Parathyroid adenoma (tissue), 2 donors: Measurements from ENCODE around the gene C1orf35.

Source experiments
- H2AFZ ChIP-seq: fragments of 300-600 bp; sonication (generic); one replicate; pipeline ENCODE4 v1.7.0; 2017; ENCODE audit warnings: antibody characterized with exemption, mild to moderate bottlenecking
- H3K27ac ChIP-seq: fragments of 300-600 bp; sonication (generic); one replicate; pipeline ENCODE4 v1.7.0; 2017
- H3K27me3 ChIP-seq: fragments of 300-600 bp; sonication (generic); one replicate; pipeline ENCODE4 v1.7.0; 2017; ENCODE audit warnings: low read length; ENCODE audit not compliant: control insufficient read depth, insufficient read depth
- H3K36me3 ChIP-seq: fragments of 300-600 bp; sonication (generic); one replicate; pipeline ENCODE4 v1.7.0; 2017; ENCODE audit warnings: low read length; ENCODE audit not compliant: control insufficient read depth, insufficient read depth
- H3K4me1 ChIP-seq: fragments of 300-600 bp; sonication (generic); one replicate; pipeline ENCODE4 v1.7.0; 2017; ENCODE audit warnings: control low read depth
- H3K4me2 ChIP-seq: fragments of 300-600 bp; sonication (generic); one replicate; pipeline ENCODE4 v1.7.0; 2017; ENCODE audit warnings: low read length
- H3K4me3 ChIP-seq: fragments of 300-600 bp; sonication (generic); one replicate; pipeline ENCODE4 v1.7.0; 2017; ENCODE audit warnings: low read depth, low read length
- H3K79me2 ChIP-seq: fragments of 300-600 bp; sonication (generic); one replicate; pipeline ENCODE4 v1.7.0; 2017; ENCODE audit warnings: control low read depth
- H3K9ac ChIP-seq: fragments of 300-600 bp; sonication (generic); one replicate; pipeline ENCODE4 v1.7.0; 2017; ENCODE audit warnings: mild to moderate bottlenecking
- H3K9me3 ChIP-seq: fragments of 300-600 bp; sonication (generic); one replicate; pipeline ENCODE4 v1.7.0; 2017; ENCODE audit warnings: low read length; ENCODE audit not compliant: control insufficient read depth
- CTCF ChIP-seq: fragments of 300-600 bp; sonication (generic); IDR thresholded peaks from one replicate; pipeline ENCODE4 v1.7.0; 2017; ENCODE audit warnings: antibody characterized with exemption, mild to moderate bottlenecking
- donor health status: primary hyperparathyroidism.

C1orf35 gene

GRCh38 chr1:228093050-228093906 lies 9.8 kb downstream of the C1orf35 start:
- Histone ChIP-seq H3K36me3 (no peaks in the 10 kb centered on the region), H3K4me2 (no peak overlapping the region), H3K27ac (no peak overlapping the region), H2AFZ (no peak overlapping the region), H3K27me3 (no peaks in the 10 kb centered on the region), H3K9me3 (no peaks in the 10 kb centered on the region), H3K4me1 (peaks cover 21% of the 10 kb centered on the region), H3K4me3 (no peak overlapping the region), H3K9ac (no peak overlapping the region), H3K79me2 (peaks cover 80% of the 10 kb centered on the region)
- no peak for TF ChIP-seq CTCF

- Histone ChIP-seq H3K4me3 (no peak overlapping the region), H3K36me3 (no peaks in the 10 kb centered on the region), H3K4me2 (peak overlapping the region; percentile 16), H3K9me3 (no peaks in the 10 kb centered on the region), H3K27me3 (no peaks in the 10 kb centered on the region), H3K4me1 (peaks cover 25% of the 10 kb centered on the region), H2AFZ (no peak overlapping the region), H3K79me2 (peaks cover 88% of the 10 kb centered on the region), H3K9ac (no peak overlapping the region), H3K27ac (no peak overlapping the region)
- TF ChIP-seq CTCF: no peak
These were observed 10.6 kb downstream of the C1orf35 start for GRCh38 chr1:228092342-228093049.

GRCh38 chr1:228091084-228091483 lies 12.0 kb downstream of the C1orf35 start:
- no peak overlapping the region for H3K9ac ChIP-seq
- H3K4me1 ChIP-seq: peaks cover 29% of the 10 kb centered on the region

GRCh38 chr1:228090613-228091081 lies 12.5 kb downstream of the C1orf35 start:
- H3K4me3 ChIP-seq: no peak overlapping the region
- no peaks in the 10 kb centered on the region for H3K27me3 ChIP-seq
- no peak overlapping the region for H3K9ac ChIP-seq
- no peak overlapping the region for H3K4me2 ChIP-seq
- peaks cover 32% of the 10 kb centered on the region for H3K4me1 ChIP-seq
- H3K27ac ChIP-seq: no peak overlapping the region
- H2AFZ ChIP-seq: no peak overlapping the region
- H3K9me3 ChIP-seq: no peaks in the 10 kb centered on the region
- peaks cover 95% of the 10 kb centered on the region for H3K79me2 ChIP-seq
- no peak for TF ChIP-seq CTCF
- H3K36me3 ChIP-seq: no peaks in the 10 kb centered on the region

More at GRCh38 chr1:228091084-228091483, 12.0 kb downstream of the C1orf35 start:
- TF ChIP-seq CTCF: no peak
- Histone ChIP-seq H3K36me3 (no peaks in the 10 kb centered on the region), H3K4me3 (no peak overlapping the region), H3K27me3 (no peaks in the 10 kb centered on the region), H3K9me3 (no peaks in the 10 kb centered on the region), H3K27ac (no peak overlapping the region), H2AFZ (no peak overlapping the region), H3K4me2 (no peak overlapping the region), H3K79me2 (peaks cover 95% of the 10 kb centered on the region)
